Stimulated activated CD4-positive, alpha-beta T cell treated with anti-CD3 and anti-CD28 coated beads, Interleukin-2, amount 100 ng/mL, for 4 hours (primary cell): Measurements from ENCODE around the gene NOC2L.
A peak's percentile ranks its signal among the peaks of the same experiment; 100 is the strongest.
"Not testable (repeated sequence)": the region's sequence is repeated elsewhere in the genome, so short reads cannot be mapped to it uniquely, and the experiment has no call there.

ENCODE experiments used
- DNase-seq: peaks from one replicate; pipeline ENCODE4 v3.0.0-alpha.2; 2020; ENCODE audit warnings: low read depth

NOC2L gene

DNA sequence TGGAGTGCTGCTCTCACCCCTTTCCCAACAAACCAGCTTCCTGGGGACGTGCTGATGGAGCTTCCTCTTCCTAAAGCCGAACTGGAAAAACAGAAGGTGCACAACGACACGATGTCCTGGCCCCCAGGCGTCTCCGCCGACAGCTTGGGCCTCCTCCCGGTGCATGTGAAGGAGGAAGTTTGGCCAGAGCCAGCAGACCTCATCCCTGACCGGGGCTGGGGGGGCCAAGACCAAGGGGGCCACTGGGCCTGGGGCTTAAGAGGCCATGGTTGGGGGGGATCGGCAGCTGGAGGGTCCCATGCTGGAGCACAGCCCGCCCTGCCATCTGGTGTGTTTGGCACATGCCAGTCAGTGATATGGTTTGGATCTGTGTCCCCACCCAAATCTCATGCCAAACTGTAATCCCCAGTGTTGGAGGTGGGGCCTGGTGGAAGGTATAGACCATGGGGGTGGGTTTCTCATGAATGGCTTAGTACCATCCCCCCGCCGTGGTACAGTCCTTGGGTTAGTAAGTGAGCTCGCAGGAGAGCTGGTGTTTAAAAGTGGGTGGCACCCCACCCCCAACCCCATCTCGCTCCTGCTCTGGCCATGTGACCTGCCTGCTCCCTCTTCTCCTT is 34.4 kb upstream of the NOC2L start:
- no peak for DNase-seq

DNA sequence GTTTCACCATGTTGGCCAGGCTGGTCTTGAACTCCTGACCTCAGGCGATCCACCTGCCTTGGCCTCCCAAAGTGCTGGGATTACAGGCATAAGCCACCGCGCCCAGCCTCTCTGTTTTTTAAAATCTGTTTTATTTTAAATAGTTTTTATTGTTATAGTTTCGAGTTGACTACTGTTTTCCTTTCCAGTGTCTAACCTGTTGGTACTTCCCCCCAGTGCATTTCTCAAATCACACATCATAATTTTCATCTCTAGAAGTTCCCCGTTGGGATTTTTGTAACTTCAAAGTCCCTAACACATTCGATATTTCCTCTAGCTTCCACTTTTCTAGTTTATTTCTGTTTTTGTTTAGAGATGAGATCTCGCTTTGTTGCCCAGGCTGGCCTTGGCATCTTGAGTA is 33.3 kb upstream of the NOC2L start:
- DNase-seq: no peak

- DNase-seq: no peak
Measured at GRCh38 chr1:991895-992294, 32.8 kb upstream of the NOC2L start.

DNA sequence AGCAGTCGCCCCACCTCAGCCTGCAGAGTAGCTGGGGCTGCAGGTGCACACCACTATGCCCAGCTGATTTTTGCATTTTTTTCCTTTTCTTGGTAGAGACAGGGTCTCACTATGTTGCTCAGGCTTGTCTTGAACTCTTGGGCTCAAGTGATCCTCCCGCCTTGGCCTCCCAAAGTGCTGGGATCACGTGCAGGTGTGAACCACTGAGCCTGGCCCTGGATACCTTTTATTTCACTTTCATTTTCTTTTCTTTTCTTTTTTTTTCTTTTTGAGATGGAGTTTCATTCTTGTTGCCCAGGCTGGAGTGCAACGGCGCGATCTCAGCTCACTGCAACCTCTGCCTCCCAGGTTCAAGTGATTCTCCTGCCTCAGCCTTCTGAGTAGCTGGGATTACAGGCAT is 32.2 kb upstream of the NOC2L start:
- DNase-seq: not testable (repeated sequence)

- DNase-seq: not testable (repeated sequence)
Measured at GRCh38 chr1:988061-988460, 29.0 kb upstream of the NOC2L start.

GRCh38 chr1:985126-985525 is 26.1 kb upstream of the NOC2L start:
- DNase-seq: no peak

DNA sequence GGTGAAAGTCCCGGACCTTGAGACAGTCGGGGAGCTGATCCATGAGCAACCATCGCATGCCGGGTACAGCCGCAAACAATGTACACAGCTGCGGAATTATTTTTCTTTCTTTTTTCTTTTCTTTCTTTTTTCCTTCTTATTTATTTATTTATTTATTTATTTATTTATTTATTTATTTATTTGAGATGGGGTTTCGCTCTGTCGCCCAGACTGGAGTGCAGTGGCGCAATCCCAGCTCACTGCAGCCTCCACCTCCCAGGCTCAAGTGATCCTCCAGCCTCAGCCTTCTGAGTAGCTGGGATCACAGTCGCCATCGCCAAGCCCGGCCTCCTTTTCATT is 25.4 kb upstream of the NOC2L start:
- DNase-seq: no peak

- DNase-seq: peak; percentile 49
Measured at GRCh38 chr1:983798-984475, 24.9 kb upstream of the NOC2L start.

DNA sequence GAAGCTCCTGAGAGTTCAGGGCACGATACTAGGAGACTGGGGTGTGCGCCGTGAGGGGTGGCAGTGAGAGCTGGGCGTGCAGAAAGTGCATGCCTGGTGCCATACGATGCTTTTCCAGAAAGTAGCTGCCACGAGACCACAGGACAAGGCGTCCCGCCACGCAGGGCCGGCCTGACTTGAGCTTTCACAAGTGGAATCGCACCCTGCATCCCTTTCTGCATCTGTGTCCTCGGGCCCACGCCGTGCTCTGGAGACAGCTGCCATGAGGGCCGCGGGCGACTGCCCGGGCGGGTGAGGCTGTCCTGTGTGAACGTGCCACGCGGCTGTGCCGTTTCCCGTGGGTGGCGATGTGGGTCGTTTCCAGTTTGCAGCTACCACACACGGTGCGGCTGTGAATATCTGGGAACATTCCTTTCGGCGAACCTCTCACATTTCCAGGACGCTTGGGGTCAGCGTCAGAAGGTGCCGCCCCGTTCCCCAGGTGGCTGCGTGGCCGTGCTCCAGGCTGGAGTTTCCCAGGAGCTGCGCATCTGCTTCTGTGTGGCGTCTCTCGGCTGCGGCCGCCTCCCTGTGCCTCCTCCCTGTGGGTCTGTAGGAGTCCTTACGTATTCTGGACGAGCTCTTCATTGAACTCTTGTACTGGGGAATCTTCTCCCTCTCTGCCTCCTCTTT is 23.8 kb upstream of the NOC2L start:
- no peak for DNase-seq

DNA sequence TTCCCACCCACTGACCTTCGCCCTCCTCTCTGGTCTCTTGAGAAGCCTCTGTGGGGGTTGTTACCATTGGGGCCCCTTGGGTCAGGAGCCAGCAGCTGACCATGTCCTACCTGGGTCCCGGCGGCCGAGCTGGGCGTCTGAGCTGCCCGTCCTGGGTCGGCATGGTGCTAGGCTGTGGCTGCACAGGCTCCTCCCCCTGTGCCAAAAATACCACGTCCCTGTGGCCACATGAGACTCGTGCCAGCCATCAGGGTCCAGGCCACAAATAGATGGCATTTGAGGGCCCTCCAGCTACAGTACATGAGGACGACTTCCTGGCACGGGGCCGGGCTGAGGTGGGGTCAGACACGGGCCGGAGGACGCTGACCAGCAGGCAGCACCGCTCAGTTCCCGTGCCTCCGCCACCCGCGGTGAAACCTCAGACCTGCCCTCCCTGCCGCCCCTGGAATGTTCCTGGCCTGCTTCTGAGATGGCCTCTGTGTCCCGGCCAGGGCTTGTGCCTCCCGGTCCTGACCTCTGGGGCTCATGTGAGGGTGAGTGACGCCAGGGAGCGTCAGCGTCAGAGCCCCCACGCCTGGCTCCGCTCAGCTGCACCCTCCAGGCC is 23.0 kb upstream of the NOC2L start, which contains the start of gene PERM1:
PERM1 (minus strand) TSS at position 139 of the 604 bp plus-strand sequence. CDS start 1,064 bp downstream, outside the sequence.
- no peak for DNase-seq

DNA sequence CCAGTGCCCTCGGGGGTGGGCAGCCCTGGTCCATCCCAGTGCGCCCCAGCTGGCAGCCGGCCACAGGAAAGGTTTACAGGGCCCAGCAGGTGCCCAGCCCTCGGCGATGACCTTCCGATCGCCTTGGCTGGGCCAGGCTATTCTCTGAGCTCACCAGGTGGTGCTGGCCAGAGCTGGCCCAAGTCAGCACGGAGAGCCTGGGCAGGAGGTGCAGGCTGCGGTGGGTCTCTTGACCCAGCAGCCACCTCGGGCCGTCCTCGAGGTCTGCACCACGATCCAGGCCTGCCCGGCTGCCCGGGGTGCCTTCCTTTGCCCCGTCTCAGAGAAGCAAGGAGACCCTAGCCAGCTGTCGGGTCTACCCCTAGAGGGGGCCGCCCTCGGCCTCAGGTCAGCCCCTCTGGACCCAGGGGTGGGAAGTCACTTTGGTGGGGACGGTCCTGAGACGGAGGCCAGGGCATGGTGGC is 22.5 kb upstream of the NOC2L start:
- no peak for DNase-seq

GRCh38 chr1:980602-981395 is 21.7 kb upstream of the NOC2L start:
- DNase-seq: no peak

DNA sequence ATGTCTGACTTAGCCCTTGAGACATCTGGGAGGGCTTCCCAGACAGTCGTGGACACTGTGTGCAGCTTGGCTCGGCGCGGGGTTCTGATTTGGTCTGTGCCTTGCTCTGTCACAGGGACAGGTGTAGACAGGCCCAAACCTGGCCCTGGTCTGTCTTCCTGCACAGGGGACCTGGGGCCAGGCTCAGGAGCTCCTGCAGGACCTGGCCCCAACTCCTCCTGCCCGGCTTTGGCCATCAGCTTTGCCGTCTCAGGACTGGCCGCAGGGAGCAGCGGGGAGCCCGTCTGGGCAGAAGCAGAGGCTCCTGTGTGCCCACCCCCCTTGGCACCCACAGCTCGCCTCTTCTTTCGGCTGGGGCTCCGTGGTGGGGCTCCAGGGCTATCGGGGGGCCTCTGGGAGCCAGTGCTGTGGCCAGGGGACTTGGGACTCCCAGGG is 21.1 kb upstream of the NOC2L start:
- no peak for DNase-seq

GRCh38 chr1:979744-980072 is 20.7 kb upstream of the NOC2L start:
- no peak for DNase-seq

- no peak for DNase-seq
Measured at GRCh38 chr1:978835-979743, 20.0 kb upstream of the NOC2L start.

DNA sequence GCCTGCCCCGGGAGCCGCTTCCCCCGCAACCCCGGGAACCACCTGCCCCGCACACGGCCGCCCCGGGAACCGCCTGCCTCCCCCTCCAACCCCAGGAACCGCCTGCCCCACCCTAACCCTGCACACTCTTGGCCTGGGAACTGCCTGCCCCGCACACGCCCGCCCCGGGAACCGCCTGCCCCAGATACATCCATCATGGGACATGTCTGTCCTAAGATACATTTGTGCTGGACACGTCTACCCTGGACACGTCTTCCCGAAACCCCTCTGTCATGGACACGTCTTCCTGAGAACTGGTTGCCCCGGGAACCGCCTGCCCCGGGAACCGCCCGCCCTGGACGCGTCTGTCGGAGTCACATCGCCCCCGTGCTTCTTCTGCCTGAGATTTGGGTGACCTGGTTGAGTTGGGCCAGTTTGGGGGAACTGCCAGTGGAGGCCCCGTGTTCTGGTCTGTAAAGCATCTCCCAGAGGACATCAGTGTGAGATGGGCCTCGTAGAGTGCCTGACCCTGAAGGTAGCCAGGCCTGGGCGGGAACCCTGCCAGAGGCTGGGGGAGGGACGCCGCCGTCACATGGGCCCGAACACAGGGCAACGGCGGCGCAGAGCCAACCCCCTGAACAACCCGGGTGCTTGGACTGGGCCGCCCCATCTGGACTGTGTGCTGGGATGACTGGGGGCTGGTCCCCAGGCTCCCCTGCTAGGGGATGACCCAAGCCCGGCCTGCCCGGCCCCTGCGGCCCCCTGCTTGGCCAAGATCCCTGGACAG is 19.2 kb upstream of the NOC2L start:
- no peak for DNase-seq

DNA sequence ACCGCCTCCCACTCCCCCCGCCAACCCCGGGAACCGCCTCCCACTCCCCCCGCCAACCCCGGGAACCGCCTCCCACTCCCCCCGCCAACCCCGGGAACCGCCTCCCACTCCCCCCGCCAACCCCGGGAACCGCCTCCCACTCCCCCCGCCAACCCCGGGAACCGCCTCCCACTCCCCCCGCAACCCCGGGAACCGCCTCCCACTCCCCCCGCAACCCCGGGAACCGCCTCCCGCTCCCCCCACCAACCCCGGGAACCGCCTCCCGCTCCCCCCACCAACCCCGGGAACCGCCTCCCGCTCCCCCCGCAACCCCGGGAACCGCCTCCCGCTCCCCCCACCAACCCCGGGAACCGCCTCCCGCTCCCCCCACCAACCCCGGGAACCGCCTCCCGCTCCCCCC is 17.7 kb upstream of the NOC2L start:
- not testable (repeated sequence) for DNase-seq

GRCh38 chr1:975896-976683 is 17.0 kb upstream of the NOC2L start:
- DNase-seq: peak; percentile 46

DNA sequence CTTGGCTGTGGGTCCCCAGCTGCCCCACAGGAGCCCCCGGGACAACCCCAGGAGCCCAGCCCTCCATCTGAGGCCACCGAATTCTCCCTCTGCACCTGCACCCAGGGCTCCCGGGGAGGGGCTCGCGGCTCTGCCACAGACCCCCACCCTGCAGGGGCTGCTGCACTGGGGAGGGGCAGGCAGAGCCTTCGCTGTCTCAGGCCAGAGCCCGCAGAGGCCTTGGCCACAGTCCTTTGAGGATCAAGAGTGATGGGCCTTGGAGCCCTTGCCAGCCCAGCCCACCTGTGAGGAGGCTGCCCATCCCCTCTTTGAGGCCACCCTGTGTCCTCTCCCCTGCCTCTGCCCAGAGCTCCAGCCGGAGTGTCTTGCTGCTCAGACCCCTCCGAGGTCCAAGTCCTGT is 16.3 kb upstream of the NOC2L start:
- DNase-seq: no peak
